NOMO-1 treated with dmso at 0.1 percent for 144 hours (cell line): Measurements from ENCODE around the gene COMT.
"Not testable (repeated sequence)": the region's sequence is repeated elsewhere in the genome, so short reads cannot be mapped to it uniquely, and the experiment has no call there.

Source experiments
- DNase-seq: peaks from one replicate; lab custom pipeline; 2025; ENCODE audit not compliant: unreplicated experiment; lab: John Stamatoyannopoulos, UW

COMT gene

GRCh38 chr22:19928207-19928606 lies 13.4 kb upstream of the COMT start:
- no peak for DNase-seq

GRCh38 chr22:19929586-19930550 lies 11.7 kb upstream of the COMT start:
- DNase-seq = no peak

- DNase-seq = no peak
These were observed 10.8 kb upstream of the COMT start for GRCh38 chr22:19930551-19931486.

- no peak for DNase-seq
These were observed 10.1 kb upstream of the COMT start for GRCh38 chr22:19931514-19931913.

- DNase-seq = no peak
These were observed 9.0 kb upstream of the COMT start for GRCh38 chr22:19932367-19933206.

GRCh38 chr22:19933341-19934241 lies 8.0 kb upstream of the COMT start:
- no peak for DNase-seq

- DNase-seq = not testable (repeated sequence)
These were observed 6.4 kb upstream of the COMT start for GRCh38 chr22:19935123-19935718.

- DNase-seq = no peak
These were observed 5.1 kb upstream of the COMT start for GRCh38 chr22:19936513-19936912.

GRCh38 chr22:19937616-19938473 lies 3.7 kb upstream of the COMT start:
- peak; percentile 21 for DNase-seq

- no peak for DNase-seq
These were observed 822 bp upstream of the COMT start for GRCh38 chr22:19940536-19941364.

- peak; percentile 27 for DNase-seq
These were observed 847 bp downstream of the COMT start for GRCh38 chr22:19942157-19943081.

GRCh38 chr22:19943082-19944026 lies 1.8 kb downstream of the COMT start:
- DNase-seq = peak; percentile 17

- no peak for DNase-seq
These were observed 6.6 kb downstream of the COMT start for GRCh38 chr22:19948057-19948760.

GRCh38 chr22:19951346-19951745 lies 9.8 kb downstream of the COMT start:
- DNase-seq = no peak
